ENCODE measurements around the gene STH.

STH gene

GRCh38 chr17:46037722-46038255, 38.7 kb downstream of the STH start:
- DNase-seq (ENCODE audit: low spot score in 2 of 2) = no peak
- Mint-ChIP-seq H3K27ac (peak overlapping the region; percentile 71), H3K4me3 (no peak overlapping the region), H3K9me3 (no peaks in the 10 kb centered on the region), H3K4me1 (peaks cover 3% of the 10 kb centered on the region), H3K27me3 (no peaks in the 10 kb centered on the region), H3K36me3 (peaks cover 35% of the 10 kb centered on the region)
- ATAC-seq (ENCODE audit: low read depth) = no peak

GRCh38 chr17:46038414-46038813, 39.4 kb downstream of the STH start:
- no peak for DNase-seq (ENCODE audit: low spot score in 2 of 2)
- no peaks in the 10 kb centered on the region for H3K27me3 Mint-ChIP-seq
- H3K4me3 Mint-ChIP-seq = no peak overlapping the region
- peaks cover 3% of the 10 kb centered on the region for H3K4me1 Mint-ChIP-seq
- H3K36me3 Mint-ChIP-seq = peaks cover 30% of the 10 kb centered on the region
- H3K9me3 Mint-ChIP-seq = no peaks in the 10 kb centered on the region
- H3K27ac Mint-ChIP-seq = peak overlapping the region; percentile 71
- ATAC-seq (ENCODE audit: low read depth) = no peak

GRCh38 chr17:46038937-46039336, 39.9 kb downstream of the STH start:
- H3K4me1 Mint-ChIP-seq = peaks cover 3% of the 10 kb centered on the region
- peaks cover 33% of the 10 kb centered on the region for H3K36me3 Mint-ChIP-seq
- ATAC-seq (ENCODE audit: low read depth) = no peak
- no peaks in the 10 kb centered on the region for H3K27me3 Mint-ChIP-seq
- DNase-seq (ENCODE audit: low spot score in 2 of 2) = no peak
- no peak overlapping the region for H3K27ac Mint-ChIP-seq
- H3K9me3 Mint-ChIP-seq = no peaks in the 10 kb centered on the region
- no peak overlapping the region for H3K4me3 Mint-ChIP-seq

GRCh38 chr17:46039592-46040186, 40.6 kb downstream of the STH start:
- Mint-ChIP-seq H3K27me3 (no peaks in the 10 kb centered on the region), H3K4me1 (peaks cover 8% of the 10 kb centered on the region), H3K27ac (no peak overlapping the region), H3K9me3 (no peaks in the 10 kb centered on the region), H3K4me3 (no peak overlapping the region), H3K36me3 (peaks cover 29% of the 10 kb centered on the region)
- ATAC-seq (ENCODE audit: low read depth) (no peak), DNase-seq (ENCODE audit: low spot score in 2 of 2) (no peak)

- no peaks in the 10 kb centered on the region for H3K27me3 Mint-ChIP-seq
- peaks cover 13% of the 10 kb centered on the region for H3K4me1 Mint-ChIP-seq
- ATAC-seq (ENCODE audit: low read depth) = no peak
- no peaks in the 10 kb centered on the region for H3K9me3 Mint-ChIP-seq
- DNase-seq (ENCODE audit: low spot score in 2 of 2) = no peak
- peaks cover 24% of the 10 kb centered on the region for H3K36me3 Mint-ChIP-seq
- no peak overlapping the region for H3K27ac Mint-ChIP-seq
- H3K4me3 Mint-ChIP-seq = no peak overlapping the region
These were observed 43.2 kb downstream of the STH start for GRCh38 chr17:46042246-46042645.

GRCh38 chr17:46042925-46043324, 43.9 kb downstream of the STH start:
- ATAC-seq (ENCODE audit: low read depth) = no peak
- no peak for DNase-seq (ENCODE audit: low spot score in 2 of 2)
- Mint-ChIP-seq H3K27me3 (no peaks in the 10 kb centered on the region), H3K27ac (peak overlapping the region; percentile 58), H3K9me3 (no peaks in the 10 kb centered on the region), H3K4me3 (no peak overlapping the region), H3K36me3 (peaks cover 24% of the 10 kb centered on the region), H3K4me1 (peaks cover 11% of the 10 kb centered on the region)

- H3K4me1 Mint-ChIP-seq = peaks cover 9% of the 10 kb centered on the region
- ATAC-seq (ENCODE audit: low read depth) = no peak
- H3K9me3 Mint-ChIP-seq = no peaks in the 10 kb centered on the region
- DNase-seq (ENCODE audit: low spot score in 2 of 2) = no peak
- H3K27ac Mint-ChIP-seq = peak overlapping the region; percentile 58
- no peaks in the 10 kb centered on the region for H3K27me3 Mint-ChIP-seq
- peaks cover 20% of the 10 kb centered on the region for H3K36me3 Mint-ChIP-seq
- no peak overlapping the region for H3K4me3 Mint-ChIP-seq
These were observed 44.6 kb downstream of the STH start for GRCh38 chr17:46043606-46044005.

GRCh38 chr17:46044286-46044928, 45.4 kb downstream of the STH start:
- H3K4me3 Mint-ChIP-seq = no peak overlapping the region
- H3K36me3 Mint-ChIP-seq = peaks cover 22% of the 10 kb centered on the region
- peak; percentile 76 for ATAC-seq (ENCODE audit: low read depth)
- no peaks in the 10 kb centered on the region for H3K9me3 Mint-ChIP-seq
- DNase-seq (ENCODE audit: low spot score in 2 of 2) = peak in 1 of 2 donors; percentile 23
- H3K27ac Mint-ChIP-seq = peak overlapping the region; percentile 52
- no peaks in the 10 kb centered on the region for H3K27me3 Mint-ChIP-seq
- H3K4me1 Mint-ChIP-seq = peaks cover 9% of the 10 kb centered on the region

- no peak for ATAC-seq (ENCODE audit: low read depth)
- peaks cover 26% of the 10 kb centered on the region for H3K36me3 Mint-ChIP-seq
- H3K4me1 Mint-ChIP-seq = peaks cover 9% of the 10 kb centered on the region
- H3K27ac Mint-ChIP-seq = peak overlapping the region; percentile 52
- H3K9me3 Mint-ChIP-seq = no peaks in the 10 kb centered on the region
- no peak overlapping the region for H3K4me3 Mint-ChIP-seq
- DNase-seq (ENCODE audit: low spot score in 2 of 2) = no peak
- no peaks in the 10 kb centered on the region for H3K27me3 Mint-ChIP-seq
These were observed 45.9 kb downstream of the STH start for GRCh38 chr17:46044989-46045388.

- DNase-seq (ENCODE audit: low spot score in 2 of 2) (no peak), ATAC-seq (ENCODE audit: low read depth) (no peak)
- H3K9me3 Mint-ChIP-seq = no peaks in the 10 kb centered on the region
- no peak overlapping the region for H3K4me3 Mint-ChIP-seq
- peak overlapping the region; percentile 52 for H3K27ac Mint-ChIP-seq
- peaks cover 21% of the 10 kb centered on the region for H3K36me3 Mint-ChIP-seq
- peaks cover 9% of the 10 kb centered on the region for H3K4me1 Mint-ChIP-seq
- no peaks in the 10 kb centered on the region for H3K27me3 Mint-ChIP-seq
These were observed 46.6 kb downstream of the STH start for GRCh38 chr17:46045639-46046038.

- H3K27me3 Mint-ChIP-seq = no peaks in the 10 kb centered on the region
- H3K4me1 Mint-ChIP-seq = peaks cover 9% of the 10 kb centered on the region
- no peaks in the 10 kb centered on the region for H3K9me3 Mint-ChIP-seq
- no peak overlapping the region for H3K27ac Mint-ChIP-seq
- H3K36me3 Mint-ChIP-seq = peaks cover 25% of the 10 kb centered on the region
- no peak overlapping the region for H3K4me3 Mint-ChIP-seq
- ATAC-seq (ENCODE audit: low read depth) (no peak), DNase-seq (ENCODE audit: low spot score in 2 of 2) (no peak)
These were observed 47.9 kb downstream of the STH start for GRCh38 chr17:46046957-46047356.

GRCh38 chr17:46047398-46047797, 48.3 kb downstream of the STH start:
- Mint-ChIP-seq H3K27me3 (no peaks in the 10 kb centered on the region), H3K9me3 (no peaks in the 10 kb centered on the region), H3K36me3 (peaks cover 25% of the 10 kb centered on the region), H3K4me3 (no peak overlapping the region), H3K4me1 (peaks cover 9% of the 10 kb centered on the region), H3K27ac (no peak overlapping the region)
- DNase-seq (ENCODE audit: low spot score in 2 of 2) = no peak
- ATAC-seq (ENCODE audit: low read depth) = no peak

- H3K27me3 Mint-ChIP-seq = no peaks in the 10 kb centered on the region
- no peaks in the 10 kb centered on the region for H3K9me3 Mint-ChIP-seq
- no peak overlapping the region for H3K4me3 Mint-ChIP-seq
- H3K36me3 Mint-ChIP-seq = peaks cover 25% of the 10 kb centered on the region
- H3K27ac Mint-ChIP-seq = no peak overlapping the region
- DNase-seq (ENCODE audit: low spot score in 2 of 2) = no peak
- no peak for ATAC-seq (ENCODE audit: low read depth)
- H3K4me1 Mint-ChIP-seq = peaks cover 9% of the 10 kb centered on the region
These were observed 48.8 kb downstream of the STH start for GRCh38 chr17:46047856-46048255.
